ENCODE measurements around the gene TMEM87A.
"Not testable (repeated sequence)": the region's sequence is repeated elsewhere in the genome, so short reads cannot be mapped to it uniquely, and the experiment has no call there.

The TMEM87A gene

GRCh38 chr15:42270551-42270950 lies 2.7 kb downstream of the TMEM87A start:
- DNase-seq: no peak

- no peak for DNase-seq
Observed at GRCh38 chr15:42267286-42267685, 5.9 kb downstream of the TMEM87A start.

- no peak for DNase-seq
Observed at GRCh38 chr15:42264795-42265194, 8.4 kb downstream of the TMEM87A start.

- DNase-seq: no peak
Observed at GRCh38 chr15:42253300-42253699, 19.9 kb downstream of the TMEM87A start.

- DNase-seq: no peak
Observed at GRCh38 chr15:42240823-42241222, 32.4 kb downstream of the TMEM87A start.

- no peak for DNase-seq
Observed at GRCh38 chr15:42239528-42240182, 33.6 kb downstream of the TMEM87A start.

- no peak for DNase-seq
Observed at GRCh38 chr15:42233107-42233506, 40.1 kb downstream of the TMEM87A start.

- DNase-seq: no peak
Observed at GRCh38 chr15:42232606-42233005, 40.6 kb downstream of the TMEM87A start.

- no peak for DNase-seq
Observed at GRCh38 chr15:42231088-42231487, 42.1 kb downstream of the TMEM87A start.

- not testable (repeated sequence) for DNase-seq
Observed at GRCh38 chr15:42228981-42229380, 44.3 kb downstream of the TMEM87A start.

GRCh38 chr15:42228036-42228435 lies 45.2 kb downstream of the TMEM87A start:
- DNase-seq: no peak

GRCh38 chr15:42226648-42227047 lies 46.6 kb downstream of the TMEM87A start:
- DNase-seq: no peak

- DNase-seq: no peak
Observed at GRCh38 chr15:42220216-42220615, 53.0 kb downstream of the TMEM87A start.

- no peak for DNase-seq
Observed at GRCh38 chr15:42218953-42219592, 54.2 kb downstream of the TMEM87A start.

- no peak for DNase-seq
Observed at GRCh38 chr15:42217568-42217967, 55.7 kb downstream of the TMEM87A start.

- no peak for DNase-seq
Observed at GRCh38 chr15:42215913-42216829, 57.1 kb downstream of the TMEM87A start.

- DNase-seq: no peak
Observed at GRCh38 chr15:42214600-42214999, 58.6 kb downstream of the TMEM87A start.

- no peak for DNase-seq
Observed at GRCh38 chr15:42213511-42213910, 59.7 kb downstream of the TMEM87A start.

GRCh38 chr15:42210696-42211095 lies 62.5 kb downstream of the TMEM87A start:
- no peak for DNase-seq

- peak; percentile 90 for DNase-seq
Observed at GRCh38 chr15:42207674-42208579, 65.3 kb downstream of the TMEM87A start, which contains the start of gene VPS39. Gene VPS39, minus strand, starts transcription at chr15:42208304. Its CDS starts 151 bp downstream, at chr15:42208153.

GRCh38 chr15:42206406-42206805 lies 66.8 kb downstream of the TMEM87A start:
- no peak for DNase-seq

GRCh38 chr15:42203891-42204290 lies 69.3 kb downstream of the TMEM87A start:
- no peak for DNase-seq
